ENCODE results near the gene ZSWIM5.
"Not testable (repeated sequence)": the region's sequence is repeated elsewhere in the genome, so short reads cannot be mapped to it uniquely, and the experiment has no call there.

DNA sequence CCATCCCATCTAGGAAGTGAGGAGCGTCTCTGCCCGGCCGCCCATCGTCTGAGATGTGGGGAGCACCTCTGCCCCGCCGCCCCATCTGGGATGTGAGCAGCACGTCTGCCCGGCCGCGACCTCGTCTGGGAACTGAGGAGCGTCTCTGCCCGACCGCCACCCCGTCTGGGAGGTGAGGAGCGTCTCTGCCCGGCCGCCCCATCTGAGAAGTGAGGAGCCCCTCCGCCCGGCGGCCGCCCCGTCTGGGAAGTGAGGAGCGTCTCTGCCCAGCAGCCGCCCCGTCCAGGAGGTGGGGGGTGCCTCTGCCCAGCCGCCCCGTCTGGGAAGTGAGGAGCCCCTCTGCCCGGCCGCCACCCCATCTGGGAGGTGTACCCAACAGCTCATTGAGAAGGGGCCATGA lies 41.6 kb upstream of the ZSWIM5 start:
- TF ChIP-seq, protein P1, sequence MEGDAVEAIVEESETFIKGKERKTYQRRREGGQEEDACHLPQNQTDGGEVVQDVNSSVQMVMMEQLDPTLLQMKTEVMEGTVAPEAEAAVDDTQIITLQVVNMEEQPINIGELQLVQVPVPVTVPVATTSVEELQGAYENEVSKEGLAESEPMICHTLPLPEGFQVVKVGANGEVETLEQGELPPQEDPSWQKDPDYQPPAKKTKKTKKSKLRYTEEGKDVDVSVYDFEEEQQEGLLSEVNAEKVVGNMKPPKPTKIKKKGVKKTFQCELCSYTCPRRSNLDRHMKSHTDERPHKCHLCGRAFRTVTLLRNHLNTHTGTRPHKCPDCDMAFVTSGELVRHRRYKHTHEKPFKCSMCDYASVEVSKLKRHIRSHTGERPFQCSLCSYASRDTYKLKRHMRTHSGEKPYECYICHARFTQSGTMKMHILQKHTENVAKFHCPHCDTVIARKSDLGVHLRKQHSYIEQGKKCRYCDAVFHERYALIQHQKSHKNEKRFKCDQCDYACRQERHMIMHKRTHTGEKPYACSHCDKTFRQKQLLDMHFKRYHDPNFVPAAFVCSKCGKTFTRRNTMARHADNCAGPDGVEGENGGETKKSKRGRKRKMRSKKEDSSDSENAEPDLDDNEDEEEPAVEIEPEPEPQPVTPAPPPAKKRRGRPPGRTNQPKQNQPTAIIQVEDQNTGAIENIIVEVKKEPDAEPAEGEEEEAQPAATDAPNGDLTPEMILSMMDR (conservative IDR thresholded peaks at IDR 0.05; ENCODE audit: low read depth, low read length) = not testable (repeated sequence)
- TF ChIP-seq EZH2 (IDR thresholded peaks at IDR 0.05; ENCODE audit: low read length, unreplicated experiment) = not testable (repeated sequence)

Measured in PC-3 (cell line).